ENCODE data around the gene SPTBN4. TPM values are rescaled to one million over a fixed set of nuclear protein-coding genes. Genes with fewer than 3 reads are reported as not detected.

SPTBN4 gene
- total RNA-seq, 1 experiment from 2014 or later, result 0.82 TPM

GRCh38 chr19:40570313-40571004 lies 103.7 kb downstream of the SPTBN4 start:
- H3K27me3 Mint-ChIP-seq (ENCODE audit: insufficient read depth, unreplicated experiment), result peaks cover 5% of the 10 kb centered on the region
- peaks cover 13% of the 10 kb centered on the region for H3K4me1 Mint-ChIP-seq (ENCODE audit: low read depth, unreplicated experiment)
- Histone ChIP-seq H3K4me3 (ENCODE audit: low read depth, low read length) (peak overlapping the region; percentile 39), H3K9me3 (no peaks in the 10 kb centered on the region), H3K36me3 (ENCODE audit: control insufficient read depth, insufficient read depth, low read length) (no peaks in the 10 kb centered on the region), H3K4me1 (peaks cover 9% of the 10 kb centered on the region; the same call in 1 of the 2 replicates), H3K27me3 (replicated peaks; ENCODE audit: control insufficient read depth, insufficient read depth, low read length) (no peaks in the 10 kb centered on the region; the same call in 1 of the 2 replicates)
- no TSS peak for BruUV-seq (replicated peaks)
- CTCF ChIA-PET, result interaction anchor here (0.5 to 1.7 kb wide), 16 partner anchors 11 to 407 kb away, joined by 3 to 29 read pairs (median 4); partner anchors contain the start of gene BLVRB
- peaks cover 9% of the 10 kb centered on the region for H3K9me3 Mint-ChIP-seq (ENCODE audit: unreplicated experiment)
- H3K4me3 Mint-ChIP-seq (ENCODE audit: unreplicated experiment), result peak overlapping the region; percentile 57
- H3K27ac Mint-ChIP-seq (ENCODE audit: unreplicated experiment), result peak overlapping the region; percentile 12
- DNase-seq, result peak; percentile 99 to 100
- POLR2A ChIA-PET, result interaction anchor here (0.6 to 1.6 kb wide), 5 partner anchors 9 to 180 kb away, joined by 4 to 8 read pairs (median 5); partner anchors contain the start of gene ACTMAP
- intact Hi-C loops (cut with micrococcal nuclease; ENCODE audit: unreplicated experiment), result loop anchor here (1.0 to 2.0 kb wide), 2 partner anchors 19 to 34 kb away; no protein-coding TSS in a partner anchor
- peaks cover 5% of the 10 kb centered on the region for H3K36me3 Mint-ChIP-seq (ENCODE audit: insufficient read depth, unreplicated experiment)
- no peak for TF ChIP-seq CTCF (IDR thresholded peaks at IDR 0.05; ENCODE audit: insufficient read depth in 1 of 2, low read depth in 1 of 2, low read length in 1 of 2, severe bottlenecking in 1 of 2, unreplicated experiment in 1 of 2)

- intact Hi-C loops (cut with micrococcal nuclease; ENCODE audit: unreplicated experiment), result loop anchor here (2.0 kb wide), 1 partner anchor 34 kb away; no protein-coding TSS in a partner anchor
- Mint-ChIP-seq H3K27ac (ENCODE audit: unreplicated experiment) (peak overlapping the region; percentile 12), H3K36me3 (ENCODE audit: insufficient read depth, unreplicated experiment) (peaks cover 5% of the 10 kb centered on the region), H3K4me3 (ENCODE audit: unreplicated experiment) (peak overlapping the region; percentile 57), H3K4me1 (ENCODE audit: low read depth, unreplicated experiment) (peaks cover 13% of the 10 kb centered on the region), H3K9me3 (ENCODE audit: unreplicated experiment) (peaks cover 9% of the 10 kb centered on the region), H3K27me3 (ENCODE audit: insufficient read depth, unreplicated experiment) (peaks cover 5% of the 10 kb centered on the region)
- Histone ChIP-seq H3K4me1 (peaks cover 9% of the 10 kb centered on the region; the same call in 1 of the 2 replicates), H3K36me3 (ENCODE audit: control insufficient read depth, insufficient read depth, low read length) (no peaks in the 10 kb centered on the region), H3K27me3 (replicated peaks; ENCODE audit: control insufficient read depth, insufficient read depth, low read length) (no peaks in the 10 kb centered on the region; the same call in 1 of the 2 replicates), H3K4me3 (ENCODE audit: low read depth, low read length) (no peak overlapping the region), H3K9me3 (no peaks in the 10 kb centered on the region)
- no peak for DNase-seq
- ChIA-PET POLR2A (interaction anchor here (1.2 to 1.6 kb wide), 3 partner anchors 33 to 180 kb away, joined by 4 to 5 read pairs (median 5); partner anchors contain the start of gene ACTMAP), CTCF (interaction anchor here (0.5 to 1.7 kb wide), 15 partner anchors 11 to 150 kb away, joined by 3 to 29 read pairs (median 5); partner anchors contain the start of gene BLVRB)
- TF ChIP-seq CTCF (IDR thresholded peaks at IDR 0.05; ENCODE audit: insufficient read depth in 1 of 2, low read depth in 1 of 2, low read length in 1 of 2, severe bottlenecking in 1 of 2, unreplicated experiment in 1 of 2), result no peak
- BruUV-seq (replicated peaks), result no TSS peak
Measured at GRCh38 chr19:40571005-40571318, 104.2 kb downstream of the SPTBN4 start.

- peaks cover 9% of the 10 kb centered on the region for H3K9me3 Mint-ChIP-seq (ENCODE audit: unreplicated experiment)
- Histone ChIP-seq H3K9me3 (no peaks in the 10 kb centered on the region), H3K27me3 (replicated peaks; ENCODE audit: control insufficient read depth, insufficient read depth, low read length) (no peaks in the 10 kb centered on the region; the same call in 1 of the 2 replicates), H3K4me1 (peaks cover 9% of the 10 kb centered on the region; the same call in 1 of the 2 replicates), H3K36me3 (ENCODE audit: control insufficient read depth, insufficient read depth, low read length) (no peaks in the 10 kb centered on the region), H3K4me3 (ENCODE audit: low read depth, low read length) (no peak overlapping the region)
- H3K4me1 Mint-ChIP-seq (ENCODE audit: low read depth, unreplicated experiment), result peaks cover 13% of the 10 kb centered on the region
- no TSS peak for BruUV-seq (replicated peaks)
- H3K27me3 Mint-ChIP-seq (ENCODE audit: insufficient read depth, unreplicated experiment), result peaks cover 2% of the 10 kb centered on the region
- no peak overlapping the region for H3K27ac Mint-ChIP-seq (ENCODE audit: unreplicated experiment)
- ChIA-PET POLR2A (no interaction called here), CTCF (interaction anchor here (1.7 kb wide), 1 partner anchor 108 kb away, joined by 9 read pairs; no protein-coding TSS in a partner anchor)
- intact Hi-C loops (cut with micrococcal nuclease; ENCODE audit: unreplicated experiment), result loop anchor here (2.0 kb wide), 1 partner anchor 33 kb away; no protein-coding TSS in a partner anchor
- no peak for TF ChIP-seq CTCF (IDR thresholded peaks at IDR 0.05; ENCODE audit: insufficient read depth in 1 of 2, low read depth in 1 of 2, low read length in 1 of 2, severe bottlenecking in 1 of 2, unreplicated experiment in 1 of 2)
- no peak overlapping the region for H3K4me3 Mint-ChIP-seq (ENCODE audit: unreplicated experiment)
- DNase-seq, result no peak
- H3K36me3 Mint-ChIP-seq (ENCODE audit: insufficient read depth, unreplicated experiment), result peaks cover 10% of the 10 kb centered on the region
Measured at GRCh38 chr19:40571831-40572495, 105.2 kb downstream of the SPTBN4 start.
